ENCODE measurements around the gene C11orf54. TPM values are rescaled to one million over a fixed set of nuclear protein-coding genes. Genes with fewer than 3 reads are reported as not detected.

C11orf54 gene
- 35.6 and 37.2 TPM in 2 replicates for total RNA-seq (2021)
- Bru-seq, nascent RNA: percentile 80 among the genes with signal in this experiment
- BruChase-seq, experiment 1, labeled RNA remaining after a 2-hour chase: percentile 93 among the genes with signal in this experiment
- BruChase-seq, experiment 2, labeled RNA remaining after a 6-hour chase: percentile 95 among the genes with signal in this experiment
- long read RNA-seq, full-length matches to known transcripts: 61 of 88 reads
- long read RNA-seq, partial matches to known transcripts: 5 of 88 reads
- long read RNA-seq, other reads (novel, unspliced or antisense): 22 of 88 reads

GRCh38 chr11:93741094-93741881 is at the start of gene C11orf54, which contains the start of gene TAF1D:
Gene C11orf54, plus strand, starts transcription at chr11:93741672. Its CDS starts 5,722 bp downstream, at chr11:93747394.
Gene TAF1D, minus strand, starts transcription at chr11:93741495. Its CDS starts 2,191 bp downstream, at chr11:93739304.
- Histone ChIP-seq H3F3A (ENCODE audit: insufficient read depth, low read depth) (peaks cover 62% of the 10 kb centered on the region), H3K4me1 (replicated peaks; ENCODE audit: insufficient read depth) (peaks cover 34% of the 10 kb centered on the region), H3K4me2 (peak within 1 kb of the TSS; percentile 98), H3K36me3 (ENCODE audit: low read depth) (peaks cover 54% of the 10 kb centered on the region), H3K27me3 (ENCODE audit: insufficient read depth, low read depth) (no peaks in the 10 kb centered on the region), H3K9me3 (ENCODE audit: insufficient read depth, low read depth) (no peaks in the 10 kb centered on the region), H3K27ac (peak within 1 kb of the TSS; percentile 99), H3K4me3 (peak within 1 kb of the TSS; percentile 81), H3K79me2 (ENCODE audit: low read depth) (peaks cover 79% of the 10 kb centered on the region), H2AFZ (peak within 1 kb of the TSS; percentile 92), H3K9me2 (ENCODE audit: insufficient read depth) (no peaks in the 10 kb centered on the region), H4K20me1 (ENCODE audit: insufficient read depth) (peaks cover 42% of the 10 kb centered on the region)
- intact Hi-C loops (cut with micrococcal nuclease; ENCODE audit: unreplicated experiment): loop anchor here (2.0 kb wide), 1 partner anchor 102 kb away; no protein-coding TSS in a partner anchor
- peak; percentile 95 to 98 for DNase-seq
- ChIA-PET CTCF (interaction anchor here (0.6 to 1.5 kb wide), 3 partner anchors 43 to 1002 kb away, joined by 3 to 9 read pairs (median 6); partner anchors contain the start of gene MED17), POLR2A (ENCODE audit: unreplicated experiment) (interaction anchor here (0.5 to 1.4 kb wide), 20 partner anchors 8 to 1367 kb away, joined by 3 to 25 read pairs (median 4); partner anchors contain the start of genes CEP295, MED17 and PANX1)
- BruUV-seq (replicated peaks): no TSS peak
- TF ChIP-seq CTCF (conservative IDR thresholded peaks at IDR 0.05) (no peak), EZH2 (IDR thresholded peaks at IDR 0.05; ENCODE audit: low read depth) (no peak)

GRCh38 chr11:93694109-93694508 is 47.4 kb upstream of the C11orf54 start:
- no TSS peak for BruUV-seq (replicated peaks)
- Histone ChIP-seq H3K79me2 (ENCODE audit: low read depth) (no peaks in the 10 kb centered on the region), H3K4me2 (no peak overlapping the region), H3K4me1 (replicated peaks; ENCODE audit: insufficient read depth) (no peaks in the 10 kb centered on the region), H3K9me3 (ENCODE audit: insufficient read depth, low read depth) (no peaks in the 10 kb centered on the region), H4K20me1 (ENCODE audit: insufficient read depth) (no peaks in the 10 kb centered on the region), H3K27ac (no peak overlapping the region), H3K4me3 (no peak overlapping the region), H3K36me3 (ENCODE audit: low read depth) (peaks cover 61% of the 10 kb centered on the region), H3F3A (ENCODE audit: insufficient read depth, low read depth) (no peaks in the 10 kb centered on the region), H3K27me3 (ENCODE audit: insufficient read depth, low read depth) (no peaks in the 10 kb centered on the region), H3K9me2 (ENCODE audit: insufficient read depth) (no peaks in the 10 kb centered on the region), H2AFZ (no peak overlapping the region)
- ChIA-PET POLR2A (ENCODE audit: unreplicated experiment) (no interaction called here), CTCF (no interaction called here)
- TF ChIP-seq EZH2 (IDR thresholded peaks at IDR 0.05; ENCODE audit: low read depth) (no peak), CTCF (conservative IDR thresholded peaks at IDR 0.05) (peak; percentile 32; the same call in 1 of the 2 replicates)
- no peak for DNase-seq
- intact Hi-C loops (cut with micrococcal nuclease; ENCODE audit: unreplicated experiment): loop anchor here (10.0 kb wide), 1 partner anchor 101 kb away; no protein-coding TSS in a partner anchor

GRCh38 chr11:93694557-93694956 is 46.9 kb upstream of the C11orf54 start:
- peaks cover 61% of the 10 kb centered on the region for H3K36me3 ChIP-seq (ENCODE audit: low read depth)
- no peaks in the 10 kb centered on the region for H3F3A ChIP-seq (ENCODE audit: insufficient read depth, low read depth)
- intact Hi-C loops (cut with micrococcal nuclease; ENCODE audit: unreplicated experiment): loop anchor here (10.0 kb wide), 1 partner anchor 100 kb away; no protein-coding TSS in a partner anchor
- no peaks in the 10 kb centered on the region for H3K9me3 ChIP-seq (ENCODE audit: insufficient read depth, low read depth)
- H3K4me2 ChIP-seq: no peak overlapping the region
- ChIA-PET POLR2A (ENCODE audit: unreplicated experiment) (no interaction called here), CTCF (no interaction called here)
- no peak overlapping the region for H3K4me3 ChIP-seq
- H3K79me2 ChIP-seq (ENCODE audit: low read depth): no peaks in the 10 kb centered on the region
- H3K4me1 ChIP-seq (replicated peaks; ENCODE audit: insufficient read depth): no peaks in the 10 kb centered on the region
- no peaks in the 10 kb centered on the region for H3K9me2 ChIP-seq (ENCODE audit: insufficient read depth)
- TF ChIP-seq CTCF (conservative IDR thresholded peaks at IDR 0.05): no peak
- no peak for TF ChIP-seq EZH2 (IDR thresholded peaks at IDR 0.05; ENCODE audit: low read depth)
- no peak overlapping the region for H3K27ac ChIP-seq
- no peak overlapping the region for H2AFZ ChIP-seq
- no peaks in the 10 kb centered on the region for H4K20me1 ChIP-seq (ENCODE audit: insufficient read depth)
- no peaks in the 10 kb centered on the region for H3K27me3 ChIP-seq (ENCODE audit: insufficient read depth, low read depth)
- BruUV-seq (replicated peaks): no TSS peak
- DNase-seq: no peak
